Measurements from ENCODE around the gene PHYH.

DNA sequence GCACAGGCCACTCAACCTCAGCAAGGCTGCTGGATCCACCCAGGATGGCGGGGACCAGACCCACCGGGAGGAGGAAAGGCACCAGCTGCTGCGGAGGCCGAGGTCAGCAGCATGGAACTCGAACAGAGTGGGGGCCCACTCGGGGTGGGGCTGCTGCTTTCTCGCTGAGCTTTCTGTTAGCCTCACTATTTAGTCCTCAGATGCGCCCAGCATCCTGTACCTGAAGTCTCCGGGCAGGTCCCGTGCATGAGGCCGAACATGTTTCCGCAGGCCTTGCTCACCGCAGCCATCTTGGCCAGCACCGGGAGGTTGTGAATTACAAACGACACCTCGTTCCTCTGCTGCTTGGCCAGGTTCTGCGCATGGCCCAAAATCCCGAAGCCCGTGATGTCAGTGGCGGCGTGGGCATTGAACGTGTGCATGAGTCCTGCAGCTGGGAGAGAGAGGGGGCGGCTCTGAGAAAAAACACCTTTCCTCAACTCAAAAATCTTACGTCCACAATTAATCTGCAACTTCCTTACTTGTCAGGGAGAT is 22.8 kb upstream of the PHYH start:
- TF ChIP-seq GATA3 (IDR thresholded peaks at IDR 0.05; ENCODE audit: low read depth, low read length) (no peak), GATA2 (IDR thresholded peaks at IDR 0.05; ENCODE audit: low read depth, low read length) (no peak)
